HG03342 (cell line): ENCODE measurements around the gene CRIM1.

Experiments used
- ATAC-seq: cut with Tn5 transposase; IDR thresholded peaks from one replicate; pipeline ENCODE4 v1.9.1; 2021; ENCODE audit warnings: mild to moderate bottlenecking, moderate library complexity; ENCODE audit not compliant: unreplicated experiment

CRIM1 gene

DNA sequence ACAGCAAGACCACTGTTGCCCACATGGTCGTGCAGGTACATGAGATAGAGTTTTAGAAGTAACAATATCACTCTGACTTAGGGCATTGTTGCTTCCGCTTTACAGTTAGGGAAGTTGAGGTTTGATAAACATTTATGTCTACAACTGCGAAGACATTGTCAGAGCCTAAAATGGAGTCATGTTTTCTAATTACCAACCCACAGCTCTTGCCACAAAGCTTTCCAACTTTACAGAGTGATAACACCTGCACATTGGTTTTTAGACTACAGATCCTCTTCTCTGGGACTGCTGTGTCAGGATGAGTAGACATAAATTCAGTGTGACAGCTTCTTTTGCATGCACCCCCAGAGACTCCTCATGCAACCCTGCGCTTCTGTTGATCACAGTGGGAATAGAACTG, 123.4 kb downstream of the CRIM1 start:
- ATAC-seq, result no peak

DNA sequence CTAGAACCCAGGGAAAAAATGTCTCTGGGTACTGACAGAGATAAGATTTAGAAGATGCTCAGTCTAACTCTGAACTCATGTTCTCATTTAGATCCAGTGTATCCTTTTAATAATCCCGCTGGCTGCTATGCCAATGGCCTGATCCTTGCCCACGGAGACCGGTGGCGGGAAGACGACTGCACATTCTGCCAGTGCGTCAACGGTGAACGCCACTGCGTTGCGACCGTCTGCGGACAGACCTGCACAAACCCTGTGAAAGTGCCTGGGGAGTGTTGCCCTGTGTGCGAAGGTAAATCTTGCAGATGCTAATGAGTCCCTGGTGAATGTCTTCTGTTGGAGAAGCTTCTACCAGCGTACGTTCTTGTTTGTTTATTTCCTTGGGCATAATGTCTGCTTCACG, 123.8 kb downstream of the CRIM1 start:
- ATAC-seq, result no peak

DNA sequence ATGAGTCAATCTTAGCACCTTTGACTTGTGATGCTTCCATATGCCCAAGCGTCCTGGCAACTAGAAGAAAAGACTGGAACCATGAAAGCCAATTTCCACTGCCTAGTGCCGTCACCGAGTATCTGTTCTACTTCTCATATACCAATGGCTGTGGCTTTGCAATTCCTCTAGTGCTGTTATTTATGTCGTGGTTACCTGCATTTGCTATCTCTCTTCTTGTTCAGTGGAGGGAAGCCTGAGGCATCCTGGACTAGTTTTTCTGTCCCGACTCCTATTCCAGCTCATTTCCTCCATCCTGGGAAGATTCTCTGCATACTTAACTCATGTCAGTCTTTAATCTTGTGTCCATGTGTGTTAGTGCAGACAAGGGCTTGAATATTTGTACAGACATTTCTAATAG, 124.5 kb downstream of the CRIM1 start:
- no peak for ATAC-seq

DNA sequence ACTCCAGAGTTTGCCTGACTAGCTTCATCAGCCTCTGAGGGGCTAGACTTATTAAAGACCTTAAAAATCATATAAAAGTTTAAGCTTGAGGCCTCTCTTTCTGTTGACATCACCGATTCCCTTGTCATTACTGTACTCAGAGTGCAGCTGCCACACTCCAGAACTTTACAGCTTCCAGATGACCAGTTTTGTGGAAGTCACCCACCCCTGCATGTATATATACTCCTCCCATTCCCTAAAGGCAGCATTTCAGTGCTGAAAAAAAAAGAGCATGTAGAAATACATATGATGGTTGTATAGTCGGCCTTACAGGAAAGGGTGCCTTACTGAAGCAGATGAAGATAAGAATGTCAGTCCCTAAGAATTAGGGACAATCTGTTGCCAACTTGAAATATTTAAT, 125.1 kb downstream of the CRIM1 start:
- no peak for ATAC-seq

DNA sequence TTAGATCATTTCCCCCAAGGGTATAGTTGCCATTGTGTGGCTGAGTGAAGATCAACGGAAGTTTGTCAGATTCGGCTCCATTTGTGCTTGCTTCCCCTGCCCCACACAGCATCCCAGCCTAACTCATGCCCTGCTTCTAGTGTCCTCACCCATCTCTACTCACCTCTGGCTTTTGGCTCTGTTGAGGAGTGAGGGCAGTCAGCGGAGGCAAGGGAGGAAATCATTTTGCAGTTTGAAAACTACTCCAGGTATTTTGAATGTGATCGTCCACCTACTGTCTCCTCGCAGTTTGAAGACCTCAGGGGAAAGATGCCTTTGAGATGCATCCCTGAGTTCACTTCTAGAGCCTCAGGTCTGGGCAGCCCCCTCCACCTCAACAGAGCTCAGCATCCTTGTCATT, 126.1 kb downstream of the CRIM1 start:
- ATAC-seq, result no peak

DNA sequence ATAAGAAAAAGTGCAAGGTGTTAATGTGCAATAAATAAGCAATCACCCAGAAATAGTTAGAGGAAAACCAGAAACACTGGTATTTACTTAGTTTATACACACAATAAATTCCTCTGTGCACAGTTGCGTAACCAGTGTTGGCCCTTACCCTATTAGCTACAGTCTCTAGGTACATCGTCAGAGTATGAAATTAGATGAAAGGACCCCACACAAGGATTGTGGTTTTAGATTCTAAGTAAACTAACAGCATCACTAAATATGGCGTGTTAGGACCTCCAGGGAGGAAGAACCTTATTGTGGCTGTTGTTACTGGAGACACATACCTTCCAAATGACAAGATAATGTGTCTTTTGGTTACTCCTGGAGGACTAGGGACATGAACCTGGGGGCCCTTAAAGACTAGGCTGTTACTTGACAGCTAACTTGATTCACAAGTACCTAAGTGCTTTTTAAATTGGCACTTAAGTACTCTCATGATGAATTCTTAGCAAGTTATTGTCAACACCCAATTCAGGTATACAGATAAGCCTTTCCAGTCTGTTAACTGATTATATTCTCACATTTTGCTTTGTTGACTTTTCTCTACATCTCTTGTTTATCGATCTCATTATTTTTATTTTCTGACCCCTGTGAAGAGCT, 127.1 kb downstream of the CRIM1 start:
- no peak for ATAC-seq

DNA sequence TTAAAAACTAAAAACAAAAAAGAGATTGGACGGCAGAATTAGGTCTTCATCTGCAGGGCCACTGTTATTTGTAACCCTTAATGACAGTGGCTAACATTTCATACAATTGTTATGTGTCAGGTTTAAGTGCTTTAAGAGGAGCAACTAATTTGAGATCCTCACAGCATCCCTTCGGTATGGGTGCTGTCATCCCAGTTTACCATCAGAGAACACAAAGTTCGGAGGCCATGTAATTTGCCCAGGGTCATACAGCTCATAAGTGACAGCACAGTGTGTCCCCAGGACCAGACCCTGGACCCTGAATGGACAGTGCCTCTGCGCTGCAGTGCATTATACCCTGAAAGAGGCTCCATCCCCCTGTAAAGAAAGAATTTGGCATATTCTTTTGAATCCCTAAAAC, 127.7 kb downstream of the CRIM1 start:
- ATAC-seq, result no peak

DNA sequence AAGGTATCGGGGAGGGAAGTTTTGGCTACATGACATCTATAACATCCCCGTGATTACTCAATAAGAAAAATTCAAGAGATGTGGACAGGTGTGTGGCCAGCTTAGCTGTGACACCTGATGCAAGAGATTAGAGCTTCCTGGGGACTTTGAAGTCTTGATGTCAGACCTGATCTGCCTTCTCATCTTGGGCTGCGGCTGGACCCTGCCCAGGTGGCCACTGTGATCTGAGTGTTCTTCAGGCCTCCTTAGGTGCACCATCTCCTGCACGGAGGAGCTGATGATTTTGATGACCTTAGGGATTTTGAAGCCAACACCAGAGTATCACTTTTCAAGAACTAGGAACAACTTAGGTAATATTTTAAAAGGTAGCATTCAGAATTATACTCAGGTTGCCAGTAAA, 128.9 kb downstream of the CRIM1 start:
- no peak for ATAC-seq

DNA sequence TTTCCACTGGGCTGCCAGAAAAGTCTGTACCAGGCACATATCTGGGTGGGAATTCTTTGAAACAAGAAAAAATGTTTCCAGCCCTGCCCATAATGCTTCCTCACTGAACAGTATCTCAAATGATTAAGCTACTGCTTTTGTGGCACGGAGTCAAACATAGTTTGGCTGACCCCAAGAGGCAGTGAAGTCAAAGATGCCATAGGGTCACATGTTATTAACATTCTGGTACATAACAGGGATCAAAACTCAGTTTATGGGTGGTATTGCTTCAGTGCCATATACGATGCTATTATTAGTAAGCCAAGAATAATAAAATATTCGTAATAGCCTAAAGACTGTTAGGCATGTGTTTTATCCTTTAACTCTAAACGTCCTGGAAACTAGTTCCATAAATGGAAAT, 129.9 kb downstream of the CRIM1 start:
- no peak for ATAC-seq

DNA sequence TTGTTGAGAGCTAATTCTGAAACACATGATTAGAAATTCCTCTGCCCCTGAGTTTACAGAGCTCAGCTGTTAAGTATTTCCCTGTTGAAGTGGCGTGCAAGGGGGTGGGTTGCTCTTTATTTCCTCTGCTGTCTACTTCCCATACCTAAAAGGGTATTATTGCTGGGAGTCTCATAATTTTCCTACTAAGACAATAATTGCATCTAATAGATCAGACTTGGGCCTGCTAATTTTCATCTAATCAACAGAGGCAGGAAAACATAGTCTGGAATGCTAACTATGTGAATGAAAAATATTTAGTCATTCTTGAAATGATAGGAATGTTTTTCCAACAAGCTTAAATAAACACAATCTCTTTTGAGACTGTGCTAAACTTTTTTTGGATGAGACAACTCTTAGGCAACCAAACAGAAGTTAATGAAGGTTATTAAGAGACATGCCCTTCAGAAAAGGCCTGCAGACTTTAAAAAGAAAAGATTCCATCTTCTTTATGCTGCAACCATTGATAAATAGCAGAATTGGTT, 131.0 kb downstream of the CRIM1 start:
- no peak for ATAC-seq

DNA sequence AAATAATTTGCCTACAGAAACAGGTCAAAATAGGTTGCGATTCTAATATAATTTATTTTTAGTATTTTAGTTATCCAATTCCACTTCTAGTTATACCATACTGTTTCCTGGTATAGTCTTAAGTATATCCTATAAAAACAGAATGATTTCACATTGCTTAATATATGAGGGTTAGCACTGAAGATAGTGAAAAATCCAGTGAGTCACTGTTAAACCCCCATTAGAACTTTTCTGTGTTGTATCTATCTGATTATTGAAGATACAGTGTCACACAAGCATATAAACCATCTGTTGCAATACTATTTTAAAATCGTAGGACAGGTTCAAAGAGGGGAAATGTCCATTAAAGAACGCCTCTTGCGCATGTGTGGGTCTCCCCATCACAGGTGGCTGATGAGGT, 132.4 kb downstream of the CRIM1 start:
- no peak for ATAC-seq

DNA sequence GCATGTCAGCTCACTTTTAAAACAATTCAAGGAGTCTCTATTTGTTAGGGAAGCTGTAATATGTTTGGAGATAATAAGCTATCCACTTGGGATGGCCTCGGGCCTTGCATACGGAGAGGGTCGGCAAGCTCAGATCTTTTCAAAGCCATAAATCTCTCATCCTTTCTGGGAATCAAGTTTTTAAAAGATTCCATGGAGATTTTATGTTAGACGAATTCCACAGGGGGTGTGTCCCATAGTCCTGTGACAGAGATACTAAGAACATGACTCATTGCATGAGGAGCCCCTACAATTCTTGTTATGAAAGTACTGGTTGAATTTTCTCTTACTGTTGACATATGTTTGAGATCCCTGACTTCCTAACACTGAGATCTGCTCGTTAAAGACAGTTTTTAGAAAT, 133.7 kb downstream of the CRIM1 start:
- ATAC-seq, result no peak

DNA sequence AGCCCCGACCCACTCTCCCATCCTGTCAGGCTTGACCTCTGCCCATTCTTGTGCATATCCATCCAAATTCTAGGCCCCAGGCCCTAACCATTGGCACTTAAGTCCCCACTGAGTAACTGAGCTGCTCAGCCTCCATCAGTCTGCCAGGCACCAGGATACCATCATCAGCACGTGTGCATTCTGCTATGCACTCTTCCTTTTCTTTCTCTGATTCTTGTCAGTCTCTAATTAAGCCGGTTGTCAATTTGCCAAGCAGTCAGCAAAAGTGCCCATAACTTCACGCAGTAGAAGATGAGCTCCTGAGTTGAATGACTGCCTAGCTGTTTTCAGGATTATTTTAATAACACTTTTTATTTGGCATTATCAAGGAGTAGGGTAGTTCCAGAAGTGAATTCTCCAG, 135.2 kb downstream of the CRIM1 start:
- no peak for ATAC-seq

DNA sequence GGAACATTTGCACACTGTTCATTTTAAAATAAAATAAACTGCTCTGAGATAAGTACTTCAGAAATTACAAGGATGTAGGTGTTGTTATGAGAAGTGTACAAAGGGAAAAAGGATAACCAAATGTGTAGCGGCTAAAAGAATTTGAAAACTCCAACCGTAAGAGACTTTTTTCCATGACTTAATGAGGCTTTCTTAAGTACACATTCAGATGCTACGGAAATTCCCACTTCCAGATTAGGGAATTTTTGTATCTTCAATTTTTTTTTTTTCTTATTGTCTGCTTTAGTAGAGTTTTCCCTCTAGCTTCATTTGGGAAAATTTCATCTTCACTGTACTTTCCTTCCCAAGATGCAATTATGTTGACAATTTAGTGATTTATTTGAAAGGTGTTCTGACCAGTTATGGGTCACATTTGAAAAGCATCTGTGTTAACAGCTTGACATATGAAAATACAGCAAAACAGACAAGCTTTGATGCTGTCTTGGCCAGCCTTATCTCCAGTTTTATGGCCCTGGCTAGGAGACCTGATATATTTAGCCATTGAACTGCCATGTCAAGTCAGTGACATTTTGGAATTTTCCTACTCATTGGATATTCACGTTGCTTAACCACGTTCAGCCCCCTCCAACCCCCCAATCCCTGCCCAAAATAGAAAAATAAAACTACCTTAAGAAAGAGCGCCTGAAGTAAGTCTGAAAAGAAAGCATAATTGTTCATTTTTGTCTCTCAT, 136.8 kb downstream of the CRIM1 start:
- no peak for ATAC-seq

DNA sequence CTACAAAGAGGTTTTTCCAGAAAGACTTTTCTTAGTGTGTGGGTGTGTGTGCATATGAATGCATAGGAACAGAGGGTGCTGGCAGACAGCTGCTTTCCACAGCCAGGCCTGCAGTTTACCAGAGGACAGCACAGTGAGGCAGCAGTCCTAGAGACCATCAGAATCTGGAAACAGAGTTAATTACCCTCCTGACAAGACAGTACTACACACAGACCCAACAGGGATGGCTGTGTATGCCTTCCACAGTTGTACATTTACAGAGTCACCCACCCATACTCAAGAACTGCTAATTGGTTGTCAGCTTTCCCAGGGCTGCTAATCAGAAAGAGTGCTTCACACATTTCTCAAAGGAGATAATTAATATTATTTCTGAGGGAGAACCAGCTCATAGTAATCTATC, 137.7 kb downstream of the CRIM1 start:
- ATAC-seq, result no peak

DNA sequence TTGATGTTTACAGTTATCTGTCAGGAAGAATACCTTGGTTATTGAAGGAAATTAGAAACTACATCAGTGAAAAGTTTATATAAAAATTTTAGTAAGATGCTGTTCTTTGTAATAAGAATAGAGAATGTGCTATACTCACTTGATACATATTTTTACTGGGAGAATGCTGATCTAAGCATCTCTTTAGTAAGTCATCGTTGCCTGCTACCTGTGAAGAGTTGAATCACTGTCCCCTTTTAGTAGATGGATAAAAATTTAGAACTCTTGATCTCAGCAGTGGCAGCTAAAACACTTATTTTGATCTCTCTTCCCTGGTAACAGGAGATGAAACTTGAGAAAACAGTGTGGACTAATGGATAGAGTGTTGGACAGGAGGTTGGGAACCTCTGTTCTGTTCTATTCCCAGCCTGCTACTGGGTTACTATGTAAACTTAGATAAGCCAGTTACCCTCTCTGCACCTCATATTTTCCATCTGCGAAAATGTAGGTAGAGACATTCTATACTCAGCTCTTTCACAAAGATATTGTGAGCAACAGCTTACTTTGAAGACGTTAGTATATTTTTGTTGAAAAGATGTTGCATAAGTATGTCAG, 142.1 kb downstream of the CRIM1 start:
- no peak for ATAC-seq

DNA sequence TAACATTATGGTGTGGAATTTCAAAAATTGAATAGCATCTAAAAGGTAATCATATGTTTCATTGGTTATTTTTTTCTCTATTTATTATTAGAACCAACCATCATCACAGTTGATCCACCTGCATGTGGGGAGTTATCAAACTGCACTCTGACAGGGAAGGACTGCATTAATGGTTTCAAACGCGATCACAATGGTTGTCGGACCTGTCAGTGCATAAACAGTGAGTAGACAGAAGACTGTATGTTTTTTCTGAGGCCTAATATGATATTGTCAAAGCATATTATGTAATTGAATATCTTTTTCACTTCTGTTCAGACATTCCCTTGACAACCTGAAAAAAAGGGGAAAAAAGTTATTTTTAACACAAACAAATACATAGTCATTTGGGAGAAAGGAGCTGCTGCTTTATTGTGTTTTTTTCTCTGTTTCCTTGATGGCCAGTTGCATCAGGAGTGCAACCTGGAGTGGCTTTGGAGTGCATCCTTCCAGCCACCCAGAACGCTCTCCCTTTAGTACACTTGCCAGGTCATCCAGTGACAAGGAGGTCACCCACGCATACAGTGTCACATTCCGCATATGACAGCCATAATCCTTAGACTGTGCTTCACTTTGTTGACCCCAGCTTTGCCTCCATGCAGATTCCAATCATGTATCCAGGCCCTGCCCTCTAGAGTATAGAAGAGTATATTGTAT, 143.7 kb downstream of the CRIM1 start:
- ATAC-seq, result no peak

DNA sequence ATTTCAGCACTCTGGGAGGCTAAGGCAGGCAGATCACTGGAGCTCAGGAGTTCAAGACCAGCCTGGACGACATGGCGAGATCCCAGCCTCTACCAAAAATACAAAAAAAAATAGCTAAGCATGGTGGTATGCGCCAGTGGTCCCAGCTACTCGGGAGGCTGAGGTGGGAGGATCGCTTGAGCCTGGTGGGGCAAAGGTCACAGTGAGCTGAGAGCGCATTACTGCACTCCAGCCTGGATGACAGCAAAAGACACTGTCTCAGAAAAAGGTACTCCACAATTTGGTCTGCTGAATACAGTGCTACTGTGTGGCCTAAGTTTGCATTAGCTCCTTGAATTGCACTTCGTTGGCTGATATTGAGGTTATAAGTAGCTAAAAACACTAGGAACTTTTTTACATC, 144.5 kb downstream of the CRIM1 start:
- no peak for ATAC-seq

DNA sequence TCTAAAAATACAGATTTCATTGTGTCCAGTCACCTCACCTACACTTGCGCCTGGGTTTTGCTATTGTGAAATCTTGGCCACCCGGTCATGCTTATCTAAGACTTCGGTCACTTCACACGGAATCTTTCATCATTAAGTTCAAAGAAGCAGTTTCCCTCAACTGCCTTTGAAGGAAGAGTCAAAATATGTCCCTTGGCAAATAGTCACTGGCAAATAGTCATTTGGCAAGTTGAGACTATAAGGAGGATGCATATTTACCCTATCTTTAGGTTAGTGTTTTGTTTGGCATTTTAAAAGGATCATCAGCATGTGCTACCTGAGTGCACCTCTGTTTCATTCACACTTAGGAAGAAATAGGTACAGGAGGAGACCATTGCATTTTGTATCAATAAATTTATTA, 146.5 kb downstream of the CRIM1 start:
- ATAC-seq, result no peak

DNA sequence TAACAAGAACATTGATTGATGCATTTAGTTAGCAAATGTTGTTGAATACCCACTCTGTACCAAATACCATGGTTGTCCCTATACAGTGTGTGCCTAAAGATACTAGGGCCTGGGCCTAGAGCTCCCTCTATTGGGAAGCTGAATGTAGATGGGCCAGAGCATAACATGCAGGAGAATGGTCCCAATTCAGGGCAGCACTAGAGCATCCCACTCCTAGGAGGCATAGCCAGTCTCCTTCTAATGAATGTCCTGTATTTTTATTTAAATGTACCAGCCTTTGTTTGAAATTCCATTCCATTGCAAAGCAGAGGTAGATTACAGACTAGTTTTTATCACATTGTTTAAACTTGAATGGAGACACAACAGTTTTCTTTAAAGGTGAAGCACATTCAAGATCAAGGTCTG, 151.8 kb downstream of the CRIM1 start:
- peak; percentile 83 for ATAC-seq

DNA sequence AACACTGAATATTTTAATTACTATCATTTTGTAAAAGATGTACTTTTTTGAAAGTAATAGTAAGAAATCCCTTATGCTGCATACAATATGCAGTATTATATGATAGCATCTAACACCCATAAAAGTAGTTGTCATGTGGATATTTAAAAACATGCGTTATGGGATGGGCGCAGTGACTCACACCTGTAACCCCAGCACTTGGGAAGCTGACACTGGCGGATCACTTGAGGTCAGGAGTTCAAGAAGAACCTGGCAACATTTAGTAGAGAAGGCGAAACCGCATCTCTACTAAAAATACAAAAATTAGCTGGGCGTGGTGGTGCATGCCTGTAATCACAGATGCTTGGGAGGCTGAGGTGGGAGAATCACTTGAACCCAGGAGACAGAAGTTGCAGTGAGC, 153.5 kb downstream of the CRIM1 start:
- no peak for ATAC-seq
